CD4-positive, alpha-beta T cell treated with Interleukin-15 for 1 hour (primary cell): Measurements from ENCODE around the gene TIMMDC1.
"Not testable (repeated sequence)": the region's sequence is repeated elsewhere in the genome, so short reads cannot be mapped to it uniquely, and the experiment has no call there.

ENCODE experiments used
- DNase-seq: peaks from one replicate; pipeline ENCODE4 v3.0.0-alpha.2; 2020

TIMMDC1 gene

DNA sequence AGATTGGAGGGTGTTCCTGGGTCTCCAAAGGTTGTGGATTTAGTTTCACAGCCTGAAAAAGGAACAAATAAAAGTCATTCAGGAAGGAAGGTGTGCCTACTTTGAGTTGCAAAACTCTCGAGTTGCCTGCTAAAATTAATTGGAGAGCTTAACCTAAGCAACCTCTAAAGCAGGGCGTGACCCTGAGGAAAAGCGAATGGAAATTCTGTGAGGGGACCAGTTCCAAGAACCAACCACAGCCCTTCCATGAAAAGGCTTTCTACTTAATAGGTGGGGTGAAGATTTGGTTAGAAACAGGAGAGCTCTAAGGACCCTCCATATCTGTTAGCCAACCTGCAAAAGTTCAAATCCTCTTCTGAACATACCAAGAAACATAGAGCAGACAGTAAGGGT lies 59.5 kb downstream of the TIMMDC1 start:
- no peak for DNase-seq

DNA sequence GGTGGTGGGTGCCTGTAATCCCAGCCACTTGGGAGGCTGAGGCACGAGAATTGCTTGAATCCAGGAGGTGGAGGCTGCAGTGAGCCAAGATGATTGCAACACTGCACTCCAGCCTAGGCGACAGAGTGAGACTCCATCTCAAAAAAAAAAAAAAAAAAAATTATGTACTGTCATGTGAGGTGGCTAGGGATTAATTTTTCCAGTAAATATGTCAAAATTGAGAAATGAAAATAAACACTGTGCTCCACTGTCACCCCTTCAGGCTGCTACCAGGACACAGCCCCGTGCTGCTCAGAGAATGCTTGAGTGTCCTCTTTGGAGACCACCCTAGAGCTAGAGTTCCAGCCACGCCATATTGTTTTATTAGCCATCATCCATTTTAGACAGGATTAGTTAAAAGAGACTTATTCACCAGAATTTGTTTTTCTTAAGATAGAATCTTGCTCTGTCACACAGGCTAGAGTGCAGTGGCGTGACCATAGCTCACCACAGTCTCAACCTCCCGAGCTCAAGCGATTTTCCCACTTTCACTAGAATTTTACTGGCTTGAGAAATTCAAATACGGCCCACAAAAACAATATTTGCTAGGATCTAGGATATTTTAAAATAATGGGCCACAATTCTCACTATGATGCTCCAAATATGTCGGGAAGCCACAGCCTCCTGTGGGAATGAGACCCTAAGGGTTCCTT lies 60.4 kb downstream of the TIMMDC1 start:
- DNase-seq = no peak

DNA sequence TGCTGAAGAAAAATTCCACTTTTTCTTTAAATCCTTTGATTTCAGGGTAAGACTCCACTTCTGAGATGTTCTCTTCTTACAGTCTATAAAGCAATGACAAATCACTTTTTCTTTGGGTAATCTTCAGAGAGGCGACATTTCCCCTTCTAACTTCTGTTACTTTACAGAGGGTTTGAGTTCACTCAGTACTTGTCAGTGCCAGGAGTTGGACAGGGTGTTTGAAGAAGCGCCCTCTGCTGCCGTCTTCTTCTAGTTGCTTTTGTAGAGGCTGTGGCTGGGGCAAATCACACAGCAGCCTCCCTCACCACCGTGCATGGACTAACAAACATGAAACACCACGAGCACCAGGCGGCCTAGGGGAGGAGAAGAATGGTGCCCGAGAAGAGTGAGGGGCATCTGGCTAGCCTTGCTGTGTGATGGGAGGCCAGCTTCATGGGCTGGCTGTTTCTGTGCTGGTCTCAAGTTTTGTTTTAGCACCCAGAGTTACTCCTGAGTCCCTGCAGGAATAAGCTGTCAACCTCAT lies 61.2 kb downstream of the TIMMDC1 start, which contains the start of gene CD80:
CD80 (minus strand) TSS at position 174 of the 523 bp plus-strand sequence. CDS start 1,886 bp downstream, outside the sequence.
- DNase-seq = peak; percentile 80

DNA sequence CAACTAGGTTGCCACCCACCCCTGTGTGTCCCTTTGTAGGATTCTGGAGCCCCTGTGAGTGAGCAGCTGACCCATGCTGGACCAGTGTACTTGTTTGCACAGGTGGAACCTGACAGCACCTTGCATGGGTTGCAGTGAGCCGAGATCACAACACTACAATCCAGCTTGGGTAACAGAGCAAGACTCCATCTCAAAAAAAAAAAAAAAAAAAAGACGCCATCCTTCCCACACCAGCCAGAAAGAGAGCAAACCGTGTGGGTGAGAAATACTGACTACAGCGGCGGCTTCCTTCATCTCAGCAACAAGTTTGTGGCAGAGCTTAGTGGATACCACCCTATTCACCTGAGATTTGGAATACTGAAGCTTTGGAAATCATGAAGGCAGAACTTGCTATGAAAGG lies 61.8 kb downstream of the TIMMDC1 start:
- no peak for DNase-seq

DNA sequence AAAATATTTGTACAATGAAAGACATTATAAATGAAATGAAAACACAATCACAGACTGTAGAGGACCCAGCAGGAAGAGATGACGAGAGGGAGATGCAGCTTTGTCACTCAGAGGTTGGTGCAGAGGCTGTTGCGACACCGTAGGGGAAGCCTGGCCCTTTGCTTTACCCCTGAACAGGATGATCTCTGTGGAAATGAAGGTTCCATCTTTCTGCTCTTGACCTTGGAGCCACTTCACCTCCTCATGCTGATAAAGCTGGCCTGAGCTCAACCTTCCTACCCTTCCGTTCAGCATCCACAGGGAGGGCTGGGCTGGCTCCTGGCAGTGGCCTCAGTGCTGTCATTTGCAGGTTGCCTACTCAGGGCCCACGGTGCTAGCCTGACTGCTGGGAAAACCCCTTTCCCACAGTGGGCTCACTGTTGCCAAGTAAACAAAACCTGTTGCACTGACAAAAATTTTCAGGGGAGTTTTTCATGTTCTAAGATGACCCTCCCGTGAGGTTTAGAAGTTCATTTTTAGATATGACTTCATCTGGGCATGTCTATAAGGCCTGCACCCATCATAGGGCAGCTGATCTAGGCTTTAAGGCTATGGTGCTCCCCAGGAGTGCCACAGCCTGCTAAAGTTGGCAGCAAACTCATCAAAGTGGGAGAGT lies 64.1 kb downstream of the TIMMDC1 start:
- peak; percentile 81 for DNase-seq

DNA sequence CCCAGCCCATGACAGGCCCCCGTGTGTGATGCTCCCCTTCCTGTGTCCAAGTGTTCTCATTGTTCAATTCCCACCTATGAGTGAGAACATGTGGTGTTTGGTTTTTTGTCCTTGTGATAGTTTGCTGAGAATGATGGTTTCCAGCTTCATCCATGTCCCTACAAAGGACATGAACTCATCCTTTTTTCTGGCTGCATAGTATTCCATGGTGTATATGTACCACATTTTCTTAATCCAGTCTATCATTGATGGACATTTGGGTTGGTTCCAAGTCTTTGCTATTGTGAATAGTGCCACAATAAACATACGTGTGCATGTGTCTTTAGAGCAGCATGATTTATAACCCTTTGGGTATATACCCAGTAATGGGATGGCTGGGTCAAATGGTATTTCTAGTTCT lies 65.0 kb downstream of the TIMMDC1 start:
- DNase-seq = not testable (repeated sequence)

DNA sequence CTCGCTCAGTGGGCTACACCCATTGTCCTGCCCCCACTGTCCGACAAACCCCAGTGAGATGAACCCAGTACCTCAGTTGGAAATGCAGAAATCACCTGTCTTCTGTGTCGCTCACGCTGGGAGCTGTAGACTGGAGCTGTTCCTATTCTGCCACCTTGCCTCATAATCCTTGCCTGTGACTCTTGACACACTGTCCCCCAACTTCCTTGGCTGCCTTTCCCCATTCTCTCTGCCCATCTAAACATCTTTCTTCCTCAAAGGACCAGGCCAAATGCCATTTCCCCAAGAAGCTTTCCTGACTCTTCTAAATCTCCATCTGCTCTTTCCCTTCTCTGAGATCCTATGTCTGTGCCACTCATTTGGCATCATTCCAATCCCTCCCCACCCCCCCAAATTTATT lies 70.8 kb downstream of the TIMMDC1 start:
- no peak for DNase-seq

DNA sequence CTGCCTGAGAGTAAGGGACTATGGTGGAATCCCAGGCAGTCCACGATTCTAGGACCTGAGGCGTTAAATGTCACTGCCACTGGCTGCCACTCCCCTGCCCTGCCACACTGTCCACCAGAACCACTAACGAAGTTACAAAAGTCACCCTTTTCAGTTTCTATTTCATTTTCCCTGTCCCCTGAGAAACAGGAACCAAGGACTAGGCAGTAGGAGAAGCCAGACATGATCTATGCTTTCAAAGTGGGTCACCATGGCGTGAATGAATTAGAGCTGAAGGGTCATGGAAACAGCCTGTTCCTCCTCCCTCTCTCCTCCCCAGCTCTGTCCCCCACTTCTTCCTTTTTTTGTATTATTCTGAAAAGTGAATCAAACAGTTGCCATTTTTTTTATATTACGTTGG lies 71.9 kb downstream of the TIMMDC1 start:
- peak; percentile 57 for DNase-seq

DNA sequence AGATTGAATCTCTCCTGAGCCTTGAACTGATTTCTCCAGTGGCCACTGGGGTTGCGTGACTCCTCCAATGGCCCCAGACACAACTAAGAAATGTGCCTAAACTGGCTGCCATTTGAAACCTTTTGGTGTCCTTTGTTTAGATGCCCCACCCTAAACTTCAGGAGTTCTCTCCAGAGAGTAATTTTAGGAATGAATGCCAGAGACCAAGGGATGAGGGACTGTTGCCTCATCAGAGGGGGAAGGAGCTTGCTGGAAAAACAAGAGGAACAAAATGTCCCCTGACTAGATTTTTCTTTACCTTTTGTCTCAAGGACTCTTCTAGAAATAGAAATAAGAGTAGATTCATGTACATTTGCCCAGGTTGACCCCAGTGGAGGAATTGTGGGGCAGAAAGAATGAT lies 72.9 kb downstream of the TIMMDC1 start:
- no peak for DNase-seq

DNA sequence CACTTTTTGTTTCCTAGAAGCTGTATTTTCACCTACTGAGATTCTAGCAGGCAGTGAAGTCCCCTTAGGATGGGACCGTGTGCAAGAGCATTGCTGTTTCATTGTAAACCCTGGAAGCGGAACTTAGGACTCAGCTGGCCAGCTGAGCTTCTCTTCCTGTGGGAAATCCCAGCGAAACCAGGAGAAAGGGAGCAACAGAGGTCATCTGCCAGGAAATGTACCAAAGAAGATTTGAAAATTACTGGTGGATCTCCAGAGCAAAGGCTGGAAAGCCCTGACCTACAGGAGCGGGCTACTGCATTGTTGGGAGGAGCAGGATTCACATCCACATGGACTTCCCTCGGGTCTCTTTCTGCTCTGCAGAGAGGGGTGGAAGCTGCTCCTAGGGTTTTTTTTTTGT lies 73.3 kb downstream of the TIMMDC1 start:
- DNase-seq = no peak
